HG02981 (cell line): ENCODE results near the gene ECSCR.
A peak's percentile ranks its signal among the peaks of the same experiment; 100 is the strongest.
"Not testable (repeated sequence)": the region's sequence is repeated elsewhere in the genome, so short reads cannot be mapped to it uniquely, and the experiment has no call there.

Experiments
- ATAC-seq: cut with Tn5 transposase; IDR thresholded peaks from one replicate; pipeline ENCODE4 v1.9.1; 2021; ENCODE audit warnings: mild to moderate bottlenecking, moderate library complexity; ENCODE audit not compliant: unreplicated experiment

The ECSCR gene

GRCh38 chr5:139462586-139463276 lies at the start of gene ECSCR:
Gene ECSCR (minus strand): TSS chr5:139462743. CDS start chr5:139462670, 73 bp downstream.
- ATAC-seq: no peak

- ATAC-seq: not testable (repeated sequence)
Observed at GRCh38 chr5:139504722-139505121, 42.2 kb upstream of the ECSCR start.

GRCh38 chr5:139503879-139504278 lies 41.3 kb upstream of the ECSCR start:
- ATAC-seq: not testable (repeated sequence)

GRCh38 chr5:139503036-139503817 lies 40.7 kb upstream of the ECSCR start:
- not testable (repeated sequence) for ATAC-seq

- ATAC-seq: no peak
Observed at GRCh38 chr5:139501381-139501780, 38.8 kb upstream of the ECSCR start.

GRCh38 chr5:139495638-139496435 lies 33.3 kb upstream of the ECSCR start:
- peak; percentile 41 for ATAC-seq

GRCh38 chr5:139494832-139495231 lies 32.3 kb upstream of the ECSCR start:
- ATAC-seq: no peak

- no peak for ATAC-seq
Observed at GRCh38 chr5:139494256-139494655, 31.7 kb upstream of the ECSCR start.

GRCh38 chr5:139492700-139493192 lies 30.2 kb upstream of the ECSCR start:
- no peak for ATAC-seq

GRCh38 chr5:139488260-139488659 lies 25.7 kb upstream of the ECSCR start:
- no peak for ATAC-seq

GRCh38 chr5:139486201-139486600 lies 23.7 kb upstream of the ECSCR start:
- ATAC-seq: no peak

GRCh38 chr5:139482890-139483208 lies 20.3 kb upstream of the ECSCR start:
- ATAC-seq: not testable (repeated sequence)

- peak; percentile 51 for ATAC-seq
Observed at GRCh38 chr5:139482050-139482889, 19.7 kb upstream of the ECSCR start, which contains the start of gene STING1. Gene STING1 (minus strand): TSS chr5:139482758. CDS start chr5:139481704, 1,054 bp downstream.

GRCh38 chr5:139481580-139482049 lies 19.1 kb upstream of the ECSCR start:
- peak; percentile 22 for ATAC-seq

GRCh38 chr5:139481122-139481533 lies 18.6 kb upstream of the ECSCR start:
- ATAC-seq: no peak

GRCh38 chr5:139479729-139480128 lies 17.2 kb upstream of the ECSCR start:
- not testable (repeated sequence) for ATAC-seq

- ATAC-seq: not testable (repeated sequence)
Observed at GRCh38 chr5:139478657-139479423, 16.3 kb upstream of the ECSCR start.

GRCh38 chr5:139475865-139476617 lies 13.5 kb upstream of the ECSCR start:
- ATAC-seq: no peak
